BJ (cell line): Measurements from ENCODE around the gene ZNF385D. TPM values are rescaled to one million over a fixed set of nuclear protein-coding genes. Genes with fewer than 3 reads are reported as not detected.

Experiments used
- CTCF ChIA-PET: fragments of 350-600 bp; formaldehyde crosslinking; extraction: SDS; loops from one replicate; lab custom pipeline; 2021; ENCODE audit warnings: antibody characterized with exemption, inconsistent platforms; lab: Yijun Ruan, JAX
- POLR2A ChIA-PET: fragments of 300-600 bp; sonication (Branson Sonifier 250); formaldehyde crosslinking; extraction: SDS; loops from one replicate; lab custom pipeline; 2021; ENCODE audit warnings: antibody characterized with exemption; lab: Charles Lee
- DNase-seq: peaks from one replicate; pipeline ENCODE4 v3.0.0-alpha.2; 2011; ENCODE audit warnings: low read depth
- H3K27me3 ChIP-seq: 2 replicates; pipeline ENCODE4 v1.6.0; 2011; ENCODE audit warnings: low read length; ENCODE audit not compliant: control insufficient read depth, insufficient read depth
- H3K36me3 ChIP-seq: 2 replicates; pipeline ENCODE4 v1.5.1; 2011; ENCODE audit warnings: low read length; ENCODE audit not compliant: control insufficient read depth, insufficient read depth
- H3K4me3 ChIP-seq: 2 replicates; pipeline ENCODE4 v1.5.1; 2011; ENCODE audit warnings: low read depth, mild to moderate bottlenecking, control low read depth, low read length
- polyA plus RNA-seq: library from polyadenylated mRNA; depleted of rRNA; stranded (reverse); fragments of >200 nt; gene quantifications from 2 replicates; pipeline ENCODE4 v1.2.3, GENCODE V29; 2011
- TF ChIP-seq, protein P1 (sequence below): IDR thresholded peaks from 2 replicates; pipeline ENCODE4 v1.5.1; 2011; ENCODE audit warnings: low read depth, mild to moderate bottlenecking, control low read depth, inconsistent platforms, low read length, moderate library complexity; ENCODE audit not compliant: insufficient read depth

ZNF385D gene
- polyA plus RNA-seq, 1 experiment, result 2.2 TPM

GRCh38 chr3:21729888-21730459, 21.0 kb downstream of the ZNF385D start:
- ChIA-PET CTCF (no interaction called here), POLR2A (interaction anchor here (0.7 kb wide), 1 partner anchor 185 kb away, joined by 4 read pairs; no protein-coding TSS in a partner anchor)
- H3K36me3 ChIP-seq, result no peaks in the 10 kb centered on the region
- no peak overlapping the region for H3K4me3 ChIP-seq
- TF ChIP-seq, protein P1, sequence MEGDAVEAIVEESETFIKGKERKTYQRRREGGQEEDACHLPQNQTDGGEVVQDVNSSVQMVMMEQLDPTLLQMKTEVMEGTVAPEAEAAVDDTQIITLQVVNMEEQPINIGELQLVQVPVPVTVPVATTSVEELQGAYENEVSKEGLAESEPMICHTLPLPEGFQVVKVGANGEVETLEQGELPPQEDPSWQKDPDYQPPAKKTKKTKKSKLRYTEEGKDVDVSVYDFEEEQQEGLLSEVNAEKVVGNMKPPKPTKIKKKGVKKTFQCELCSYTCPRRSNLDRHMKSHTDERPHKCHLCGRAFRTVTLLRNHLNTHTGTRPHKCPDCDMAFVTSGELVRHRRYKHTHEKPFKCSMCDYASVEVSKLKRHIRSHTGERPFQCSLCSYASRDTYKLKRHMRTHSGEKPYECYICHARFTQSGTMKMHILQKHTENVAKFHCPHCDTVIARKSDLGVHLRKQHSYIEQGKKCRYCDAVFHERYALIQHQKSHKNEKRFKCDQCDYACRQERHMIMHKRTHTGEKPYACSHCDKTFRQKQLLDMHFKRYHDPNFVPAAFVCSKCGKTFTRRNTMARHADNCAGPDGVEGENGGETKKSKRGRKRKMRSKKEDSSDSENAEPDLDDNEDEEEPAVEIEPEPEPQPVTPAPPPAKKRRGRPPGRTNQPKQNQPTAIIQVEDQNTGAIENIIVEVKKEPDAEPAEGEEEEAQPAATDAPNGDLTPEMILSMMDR, result no peak
- no peaks in the 10 kb centered on the region for H3K27me3 ChIP-seq
- DNase-seq, result no peak

GRCh38 chr3:21729331-21729730, 21.7 kb downstream of the ZNF385D start:
- ChIA-PET CTCF (no interaction called here), POLR2A (no interaction called here)
- Histone ChIP-seq H3K36me3 (no peaks in the 10 kb centered on the region), H3K27me3 (no peaks in the 10 kb centered on the region), H3K4me3 (no peak overlapping the region)
- TF ChIP-seq, protein P1, result no peak
- DNase-seq, result no peak

GRCh38 chr3:21722768-21723167, 28.2 kb downstream of the ZNF385D start:
- no peak for DNase-seq
- TF ChIP-seq, protein P1, result no peak
- H3K4me3 ChIP-seq, result no peak overlapping the region

DNA sequence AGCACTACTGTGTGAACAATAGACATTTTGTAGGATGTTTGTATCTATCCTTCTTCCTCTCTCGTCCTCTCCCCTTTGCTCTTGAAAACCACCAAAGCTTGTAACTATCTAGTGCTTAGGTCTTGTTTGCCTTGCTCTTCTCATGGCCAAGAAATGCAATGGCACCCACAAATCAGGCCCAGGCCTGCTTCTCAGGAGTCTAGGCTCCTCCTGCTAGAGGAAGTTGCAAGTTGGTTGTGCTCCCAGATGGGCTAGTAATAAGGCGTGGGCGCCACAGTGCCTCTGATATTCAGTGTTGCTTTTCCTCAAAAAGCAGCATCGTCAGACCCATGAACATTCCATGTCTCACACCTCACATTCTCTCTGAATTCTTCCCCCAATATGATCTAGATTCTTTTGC, 28.7 kb downstream of the ZNF385D start:
- no peaks in the 10 kb centered on the region for H3K27me3 ChIP-seq
- no peaks in the 10 kb centered on the region for H3K36me3 ChIP-seq
- ChIA-PET CTCF (interaction anchor here (0.6 kb wide), 1 partner anchor 1801 kb away, joined by 3 read pairs; no protein-coding TSS in a partner anchor), POLR2A (no interaction called here)
- DNase-seq, result no peak
- no peak overlapping the region for H3K4me3 ChIP-seq
- TF ChIP-seq, protein P1, result no peak

More at GRCh38 chr3:21722768-21723167, 28.2 kb downstream of the ZNF385D start:
- ChIA-PET POLR2A (no interaction called here), CTCF (interaction anchor here (0.6 kb wide), 1 partner anchor 1800 kb away, joined by 3 read pairs; no protein-coding TSS in a partner anchor)
- Histone ChIP-seq H3K36me3 (no peaks in the 10 kb centered on the region), H3K27me3 (no peaks in the 10 kb centered on the region)

GRCh38 chr3:21718943-21719591, 31.9 kb downstream of the ZNF385D start:
- POLR2A ChIA-PET, result no interaction called here
- CTCF ChIA-PET, result interaction anchor here (1.0 kb wide), 1 partner anchor 33 kb away, joined by 3 read pairs; no protein-coding TSS in a partner anchor
- no peak for DNase-seq
- no peaks in the 10 kb centered on the region for H3K36me3 ChIP-seq
- H3K4me3 ChIP-seq, result no peak overlapping the region
- H3K27me3 ChIP-seq, result no peaks in the 10 kb centered on the region
- TF ChIP-seq, protein P1, result no peak
